Measurements from ENCODE around the gene NTF3.
"Not testable (repeated sequence)": the region's sequence is repeated elsewhere in the genome, so short reads cannot be mapped to it uniquely, and the experiment has no call there.

Gene NTF3

GRCh38 chr12:5534426-5535199 lies 102.7 kb downstream of the NTF3 start:
- DNase-seq (ENCODE audit: low read depth) = no peak

GRCh38 chr12:5535541-5535940 lies 103.6 kb downstream of the NTF3 start:
- no peak for DNase-seq (ENCODE audit: low read depth)

GRCh38 chr12:5537026-5537615 lies 105.2 kb downstream of the NTF3 start:
- not testable (repeated sequence) for DNase-seq (ENCODE audit: low read depth)

GRCh38 chr12:5537771-5538170 lies 105.9 kb downstream of the NTF3 start:
- DNase-seq (ENCODE audit: low read depth) = no peak

All from stromal cell of bone marrow (primary cell).